Measurements from ENCODE around the gene PLCB4. TPM values are rescaled to one million over a fixed set of nuclear protein-coding genes. Genes with fewer than 3 reads are reported as not detected.

PLCB4 gene
- total RNA-seq, 1 donor from 2014 or later = not detected

DNA sequence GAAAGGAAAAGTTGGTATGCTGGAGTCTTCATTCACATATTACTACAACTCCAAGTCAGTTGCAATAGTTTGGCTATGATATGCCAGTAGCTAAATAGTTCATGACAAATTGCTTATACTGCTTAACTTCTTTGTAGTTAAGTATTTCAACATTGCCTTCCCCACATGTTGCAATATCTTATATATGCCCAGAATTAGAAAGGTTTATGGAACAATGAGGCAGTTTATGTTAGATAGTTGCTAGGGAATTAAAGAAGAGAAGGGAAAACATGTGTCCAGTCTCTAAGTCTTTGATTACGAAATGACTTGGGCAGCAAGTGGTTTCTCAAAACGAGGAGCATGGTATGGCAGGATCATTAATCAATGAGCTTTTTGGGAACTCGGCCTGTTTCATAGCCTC lies 145.8 kb downstream of the PLCB4 start:
- intact Hi-C loops (cut with micrococcal nuclease) = no loop called here

DNA sequence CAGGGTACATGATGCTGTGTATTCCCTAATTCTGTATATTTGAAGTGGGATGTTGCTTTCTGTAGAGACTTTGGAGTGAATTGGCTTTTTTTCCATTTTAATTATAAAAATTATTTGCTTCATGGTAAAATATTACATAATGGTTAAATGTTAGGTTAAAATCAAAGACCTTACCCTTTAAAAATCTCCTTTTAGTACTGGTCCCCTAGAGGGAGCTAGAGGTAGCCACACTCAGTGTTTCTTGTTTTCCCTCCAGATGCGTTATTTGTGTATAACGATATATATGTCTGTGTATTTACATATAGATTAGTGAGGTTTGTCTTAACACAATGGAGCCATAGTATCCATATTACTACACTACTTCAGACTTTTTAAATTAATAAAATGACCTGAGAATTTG lies 146.7 kb downstream of the PLCB4 start:
- intact Hi-C loops (cut with micrococcal nuclease) = no loop called here

DNA sequence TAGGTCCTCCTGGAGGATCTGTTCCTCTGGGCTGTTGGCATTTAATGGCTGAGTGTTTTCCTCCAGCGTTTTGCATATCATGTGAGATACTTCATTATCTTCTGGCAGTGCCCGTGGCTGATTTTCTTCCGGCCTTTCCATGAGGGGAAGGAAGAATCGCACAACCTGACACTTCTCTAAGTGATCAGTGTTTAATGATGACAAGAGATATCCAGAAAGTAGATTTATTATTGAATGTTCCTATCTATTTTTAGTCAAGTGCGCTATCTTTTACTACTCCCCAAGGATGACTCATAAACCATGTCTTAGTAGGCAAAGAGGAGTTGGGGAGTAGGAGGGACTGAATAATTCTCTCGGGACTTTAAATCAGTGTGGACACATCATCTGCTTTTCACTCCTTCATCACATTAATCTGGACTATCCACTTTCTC lies 149.7 kb downstream of the PLCB4 start:
- intact Hi-C loops (cut with micrococcal nuclease) = no loop called here

- intact Hi-C loops (cut with micrococcal nuclease) = no loop called here
These were observed 152.1 kb downstream of the PLCB4 start for GRCh38 chr20:9220874-9221547.

DNA sequence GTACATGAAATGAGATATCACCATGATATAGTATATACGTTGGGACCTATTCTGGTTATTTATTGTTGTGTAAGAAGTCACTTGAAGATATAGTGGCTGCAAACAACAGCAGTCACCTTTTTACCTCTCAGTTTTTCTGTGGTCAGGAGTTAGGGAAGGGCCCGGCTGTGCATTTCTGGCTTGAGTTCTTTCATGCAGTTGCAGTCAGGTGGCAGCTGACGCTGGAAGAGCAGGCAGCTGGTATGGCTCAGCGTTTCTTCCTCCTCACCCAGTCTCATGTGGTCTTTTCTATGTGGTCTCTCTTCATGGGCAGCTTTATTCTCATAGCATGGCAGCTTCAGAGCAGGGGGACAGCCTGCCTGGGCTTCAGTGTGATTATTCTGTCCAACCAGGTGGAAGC lies 154.4 kb downstream of the PLCB4 start:
- intact Hi-C loops (cut with micrococcal nuclease) = no loop called here

GRCh38 chr20:9225879-9226278 lies 157.0 kb downstream of the PLCB4 start:
- intact Hi-C loops (cut with micrococcal nuclease) = no loop called here

DNA sequence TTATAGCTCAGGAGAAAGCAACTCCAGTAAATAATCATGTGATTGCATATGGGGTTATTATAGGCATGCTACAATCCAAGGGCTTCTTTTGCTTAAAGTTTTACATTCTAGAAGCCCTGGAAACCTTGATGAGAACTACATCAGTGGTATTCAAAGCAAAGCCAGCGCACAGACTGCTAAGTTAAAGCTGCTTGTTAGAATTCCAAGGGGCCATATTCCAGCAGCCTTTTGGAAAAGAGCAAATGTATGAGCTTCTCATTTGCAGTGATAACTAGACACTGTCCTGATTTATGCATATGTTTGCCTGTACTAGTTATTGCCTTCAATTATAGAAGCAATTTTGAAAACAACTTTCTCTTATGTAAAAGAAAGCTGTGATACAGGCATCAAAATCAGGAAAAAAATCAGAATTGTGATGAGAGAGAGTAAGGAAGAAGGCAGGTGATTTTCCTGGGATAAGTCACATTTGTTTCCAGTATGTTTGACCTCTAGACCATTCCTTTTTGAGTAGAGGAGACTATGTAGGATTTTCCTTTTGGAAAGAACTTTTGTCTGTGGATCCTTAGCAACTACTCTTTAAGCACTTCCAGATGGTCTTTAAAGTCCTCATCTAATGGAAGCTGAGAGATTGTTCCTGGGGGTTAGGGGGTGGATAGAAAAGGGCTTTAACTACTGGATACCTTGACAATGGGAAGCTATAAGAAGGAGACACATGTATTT lies 159.2 kb downstream of the PLCB4 start:
- intact Hi-C loops (cut with micrococcal nuclease) = no loop called here

DNA sequence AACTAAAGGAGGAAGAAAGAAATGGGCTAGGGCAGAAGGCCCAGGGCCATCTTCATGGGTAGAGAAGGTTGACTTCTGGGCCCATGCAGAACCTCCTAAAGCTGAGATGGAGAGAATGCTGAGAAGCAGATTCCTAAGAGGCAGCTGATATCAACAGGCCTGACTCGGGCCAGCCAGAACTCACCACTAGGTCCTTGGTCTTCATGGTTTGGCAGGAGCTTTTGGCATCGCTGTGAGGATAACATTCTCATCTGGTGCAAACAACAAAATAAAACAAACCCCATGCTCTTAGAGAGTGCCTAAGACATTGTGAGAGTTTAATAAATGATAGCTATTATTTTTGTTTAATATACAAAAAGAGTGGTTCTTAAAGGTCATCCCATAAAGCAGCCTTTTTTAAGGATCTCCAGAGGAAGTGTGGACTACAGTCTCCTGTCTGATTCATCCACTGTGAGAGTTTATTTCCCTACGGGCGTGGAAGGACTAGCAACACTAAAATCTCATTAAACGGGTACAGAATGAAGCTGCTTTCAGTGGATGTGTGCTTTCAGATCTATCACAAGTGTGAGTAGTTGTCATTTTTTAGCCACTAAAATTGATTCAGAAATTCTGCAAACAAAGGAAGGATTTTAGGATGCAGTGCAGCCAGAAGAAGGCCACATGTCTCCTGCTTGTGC lies 160.0 kb downstream of the PLCB4 start:
- intact Hi-C loops (cut with micrococcal nuclease) = no loop called here

GRCh38 chr20:9230406-9230805 lies 161.5 kb downstream of the PLCB4 start:
- intact Hi-C loops (cut with micrococcal nuclease) = no loop called here

GRCh38 chr20:9233804-9234203 lies 164.9 kb downstream of the PLCB4 start:
- intact Hi-C loops (cut with micrococcal nuclease) = no loop called here

- intact Hi-C loops (cut with micrococcal nuclease) = no loop called here
These were observed 166.6 kb downstream of the PLCB4 start for GRCh38 chr20:9235518-9235917.

DNA sequence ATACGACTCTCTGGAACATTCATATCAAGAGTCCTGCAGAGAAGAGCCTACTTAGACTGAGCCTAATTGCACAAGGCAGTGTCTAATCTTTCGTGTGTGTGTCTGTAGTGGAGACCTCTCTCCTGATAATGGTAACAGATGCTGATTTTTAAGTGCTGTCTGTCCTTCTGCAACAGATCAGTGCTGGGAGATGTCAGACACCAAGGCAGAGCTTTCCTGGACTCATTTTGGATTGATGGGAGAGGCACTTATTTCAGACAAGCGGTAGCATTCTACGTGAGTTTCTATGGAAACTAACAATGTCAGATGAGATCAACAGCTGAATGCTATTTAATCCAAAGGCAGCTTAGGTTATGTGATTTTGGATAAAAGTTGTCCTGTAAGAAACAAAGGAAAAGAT lies 167.6 kb downstream of the PLCB4 start:
- intact Hi-C loops (cut with micrococcal nuclease) = no loop called here

- intact Hi-C loops (cut with micrococcal nuclease) = no loop called here
These were observed 172.4 kb downstream of the PLCB4 start for GRCh38 chr20:9241232-9241692.

DNA sequence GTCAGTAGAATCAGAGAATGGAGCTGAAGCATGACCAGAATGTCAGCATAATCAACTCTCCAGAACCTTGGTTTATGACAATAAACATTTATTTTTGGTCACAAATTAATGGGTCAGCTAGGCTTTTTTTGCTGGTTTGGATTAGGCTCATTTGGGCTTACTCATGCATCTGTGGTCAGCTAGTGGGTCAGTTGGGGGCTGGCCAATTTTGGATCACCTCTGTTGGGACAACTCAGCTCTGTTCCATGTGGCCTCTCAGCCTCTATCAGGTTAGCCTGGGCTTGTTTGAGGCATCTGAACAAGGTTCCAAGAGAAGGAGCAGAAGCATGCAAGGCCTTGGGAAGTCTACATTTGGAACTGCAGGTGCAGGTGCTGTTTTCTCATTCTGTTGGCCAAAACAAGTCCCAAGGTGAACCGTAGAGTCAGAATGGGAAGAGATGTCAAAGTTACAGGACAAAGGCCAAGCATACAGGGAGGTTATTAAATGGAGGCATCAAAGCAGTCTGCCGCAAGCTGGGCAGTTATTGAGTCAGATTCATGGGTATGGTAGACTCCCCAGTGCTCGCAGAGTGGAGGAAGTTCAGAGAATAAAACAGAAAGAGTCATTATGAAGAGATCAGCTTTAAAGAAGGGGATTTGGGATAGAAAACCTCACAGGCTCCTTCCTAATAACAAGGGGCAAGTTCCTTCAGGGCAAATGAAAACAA lies 173.0 kb downstream of the PLCB4 start:
- intact Hi-C loops (cut with micrococcal nuclease) = no loop called here

DNA sequence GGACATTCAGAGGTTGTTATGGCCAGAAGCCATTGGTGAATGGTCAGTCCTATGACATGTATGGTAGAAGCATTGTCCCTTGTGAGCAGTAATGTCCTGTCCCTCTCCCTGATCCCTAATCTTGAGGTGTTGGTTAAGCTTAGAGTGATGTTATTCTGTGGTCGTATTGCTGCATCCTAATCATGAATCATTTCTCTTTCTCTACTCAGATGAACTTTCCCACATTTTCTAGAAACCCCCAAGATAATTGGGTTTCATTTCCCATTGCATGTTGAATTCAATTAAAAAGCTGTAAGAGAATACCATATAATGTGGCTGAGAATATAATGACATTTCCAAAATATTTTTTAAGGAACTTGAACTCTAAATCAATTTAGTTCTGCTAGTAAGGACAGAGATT lies 175.1 kb downstream of the PLCB4 start:
- intact Hi-C loops (cut with micrococcal nuclease) = no loop called here

- intact Hi-C loops (cut with micrococcal nuclease) = no loop called here
These were observed 175.9 kb downstream of the PLCB4 start for GRCh38 chr20:9244811-9245210.

DNA sequence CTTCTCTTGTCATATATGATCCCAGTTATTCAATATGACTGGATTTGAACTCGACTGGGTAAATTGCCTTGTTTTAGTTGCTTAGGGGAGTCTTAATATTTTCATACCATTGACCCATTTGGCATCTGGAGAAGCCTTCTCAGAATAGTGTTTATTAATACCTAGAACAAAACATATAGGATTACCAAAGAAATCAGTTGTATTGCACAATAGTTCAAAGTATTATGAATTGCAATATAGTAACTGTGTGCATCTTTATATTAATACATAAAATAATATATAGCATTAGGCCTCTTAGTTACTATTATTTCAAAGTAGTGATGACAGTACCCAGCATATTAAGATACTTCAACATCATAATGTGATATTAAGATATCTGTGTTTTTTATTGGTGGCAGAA lies 177.8 kb downstream of the PLCB4 start:
- intact Hi-C loops (cut with micrococcal nuclease) = no loop called here

DNA sequence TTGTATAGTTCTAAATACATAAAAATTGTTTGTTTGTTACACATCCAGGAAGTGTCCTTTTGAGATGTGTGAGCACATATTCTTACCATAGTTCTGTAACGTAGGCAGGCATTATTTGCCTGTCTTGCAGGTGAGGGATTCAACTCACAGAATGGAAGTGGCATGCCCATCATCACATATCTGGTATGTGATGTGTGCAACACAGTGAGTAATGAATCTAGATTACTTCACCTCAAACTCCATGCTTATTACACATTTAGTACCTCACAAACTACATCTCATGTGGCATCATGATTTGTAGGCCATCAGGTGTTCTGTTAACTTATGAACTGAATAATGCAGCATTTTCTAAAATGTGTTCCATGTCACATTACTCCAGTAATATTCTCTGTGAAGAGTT lies 181.6 kb downstream of the PLCB4 start:
- intact Hi-C loops (cut with micrococcal nuclease) = no loop called here

DNA sequence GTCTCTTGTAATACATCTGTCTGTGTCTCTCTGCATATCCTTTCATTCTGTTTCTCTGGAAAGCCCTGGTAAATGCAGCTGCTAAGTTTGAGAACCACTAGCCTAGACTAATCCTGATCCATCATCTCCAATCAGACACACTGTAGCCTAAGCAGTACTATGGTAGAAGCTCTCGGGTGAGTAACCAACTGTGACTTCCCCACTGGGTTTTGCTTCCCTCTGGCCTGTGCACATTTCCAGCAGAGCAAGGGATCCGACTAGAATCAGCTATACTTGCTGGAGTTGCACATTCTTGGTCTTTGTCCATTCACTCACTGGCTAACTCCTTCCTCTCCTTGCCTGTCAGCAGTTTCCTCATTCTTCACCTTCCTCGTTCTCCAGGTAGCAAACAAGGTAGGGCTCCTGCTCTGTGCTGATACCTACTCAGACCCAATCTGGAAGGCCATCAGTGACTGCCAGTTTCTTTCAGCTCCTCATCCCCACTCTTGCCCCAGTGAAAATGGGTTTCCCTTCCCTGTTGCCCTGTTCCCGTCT lies 184.2 kb downstream of the PLCB4 start:
- intact Hi-C loops (cut with micrococcal nuclease) = no loop called here

- intact Hi-C loops (cut with micrococcal nuclease) = no loop called here
These were observed 186.3 kb downstream of the PLCB4 start for GRCh38 chr20:9255171-9255570.

- intact Hi-C loops (cut with micrococcal nuclease) = no loop called here
These were observed 187.5 kb downstream of the PLCB4 start for GRCh38 chr20:9256393-9256792.

DNA sequence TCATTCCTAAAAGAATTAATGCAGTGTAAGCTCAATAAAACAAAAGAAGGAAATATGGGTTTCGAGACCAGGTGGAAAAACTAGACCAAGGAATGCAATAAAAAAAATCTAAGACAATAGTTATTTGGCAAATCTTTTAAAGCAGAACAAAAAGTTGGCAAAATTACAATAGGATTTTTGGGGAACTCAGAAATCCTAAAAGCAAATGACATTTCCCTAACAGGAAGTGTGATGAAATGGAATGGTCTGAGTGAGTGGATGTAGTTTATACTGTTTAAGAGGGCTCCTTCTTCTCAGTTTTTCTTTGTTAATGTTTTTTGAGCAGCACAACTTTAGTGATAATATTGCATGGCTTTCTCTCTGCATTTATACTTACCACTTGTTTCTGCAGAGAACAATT lies 190.0 kb downstream of the PLCB4 start:
- intact Hi-C loops (cut with micrococcal nuclease) = no loop called here

All from T-helper 2 cell treated with Interferon-gamma antibody and Interleukin-4, amounts not matched to agents 100 ng/mL and 5 ng/mL, for 36 hours (primary cell).